T-helper 22 cell (primary cell): Measurements from ENCODE around the gene ADCY2.

Source experiments
- DNase-seq: peaks from one replicate; pipeline ENCODE4 v3.0.0-alpha.2; 2020; ENCODE audit warnings: low read depth

Gene ADCY2

DNA sequence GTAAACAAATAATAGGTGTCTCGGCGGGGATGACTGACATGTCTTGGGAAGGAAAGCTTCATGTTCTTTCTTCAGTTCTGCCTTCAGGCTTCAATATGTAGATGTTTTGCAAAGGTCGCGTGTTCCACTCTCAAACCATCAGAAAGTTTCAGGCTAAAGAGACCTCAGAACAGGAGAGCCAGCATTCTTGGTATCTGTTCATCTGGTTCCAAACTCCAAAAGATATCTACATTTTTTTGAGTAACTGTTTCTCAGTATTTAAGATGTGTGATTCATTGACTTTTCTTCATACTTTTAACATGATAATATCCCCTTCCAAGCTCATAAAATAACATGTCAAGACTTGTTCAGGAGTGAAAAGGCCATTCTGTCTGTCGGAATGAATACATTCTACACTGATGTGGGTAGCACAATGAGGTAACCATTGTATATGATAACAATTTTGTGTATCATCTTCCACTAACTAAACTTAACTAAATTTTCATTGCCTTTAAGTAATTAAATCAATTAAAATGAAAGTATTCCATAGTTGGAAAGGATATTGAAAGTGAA is 271.4 kb downstream of the ADCY2 start:
- DNase-seq, result no peak

DNA sequence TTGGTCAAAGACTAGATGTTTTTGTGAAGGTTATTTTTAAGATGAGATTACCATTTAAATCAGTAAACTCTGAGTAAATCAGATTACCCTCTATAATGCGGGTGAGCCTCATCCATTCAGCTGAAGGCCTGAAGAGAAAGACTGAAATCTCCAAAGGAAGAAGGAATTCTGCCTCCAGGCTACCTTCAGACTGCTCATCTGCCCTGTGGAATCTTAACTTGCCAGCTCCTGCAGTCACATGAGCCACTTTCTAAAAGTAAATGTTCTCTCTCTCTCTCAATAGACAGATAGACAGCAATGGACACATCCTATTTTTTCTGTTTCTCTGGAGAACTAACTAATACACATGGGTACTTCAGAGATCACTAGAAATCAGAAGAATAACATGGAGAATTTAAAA is 272.2 kb downstream of the ADCY2 start:
- DNase-seq, result no peak

DNA sequence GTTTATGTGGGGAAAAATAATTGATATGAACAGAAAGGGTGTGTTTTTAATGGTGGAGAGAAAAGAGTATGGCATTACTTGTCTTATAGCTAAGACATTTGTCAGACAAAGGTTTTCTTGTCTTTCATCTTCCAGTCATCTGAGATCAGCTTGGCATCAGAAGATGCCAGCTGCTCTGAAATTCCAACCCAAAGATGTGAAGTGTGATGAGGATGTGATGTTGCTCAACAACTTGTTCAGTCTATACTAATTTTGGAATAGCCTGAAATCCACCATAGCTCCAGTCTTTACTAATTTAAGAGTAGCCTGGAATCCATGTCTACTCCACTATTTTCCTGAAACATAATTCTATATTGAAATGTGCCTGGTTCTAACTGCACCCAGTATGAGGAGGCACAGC is 272.7 kb downstream of the ADCY2 start:
- DNase-seq, result no peak

DNA sequence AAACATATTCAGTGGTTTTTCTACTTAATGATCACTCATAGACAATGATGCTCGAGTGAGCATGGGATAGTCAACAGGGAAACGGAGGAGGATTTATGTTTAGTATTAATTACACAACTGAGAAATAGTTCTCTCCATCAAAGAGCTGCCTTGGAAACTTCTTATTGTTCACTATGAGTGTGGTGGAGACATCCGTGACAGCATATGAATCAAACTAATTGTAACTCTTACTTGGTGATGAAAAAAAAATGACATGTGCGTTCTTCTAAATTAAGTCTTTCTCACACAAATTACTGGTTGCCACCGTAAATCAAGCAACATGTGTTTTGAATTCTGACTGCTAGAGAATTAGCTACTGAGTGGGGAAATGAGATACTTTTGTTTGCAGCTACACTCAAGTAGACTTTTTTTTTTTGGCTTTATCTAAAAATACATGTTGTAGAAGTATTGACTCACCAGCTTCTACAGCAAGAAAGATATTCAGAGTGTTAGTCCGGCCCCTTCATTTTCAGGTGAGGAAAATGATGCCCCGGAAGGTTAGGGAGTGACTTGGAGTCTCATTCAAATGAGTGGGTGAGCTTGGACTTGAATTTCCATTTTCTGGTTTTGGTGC is 275.5 kb downstream of the ADCY2 start:
- DNase-seq, result no peak

DNA sequence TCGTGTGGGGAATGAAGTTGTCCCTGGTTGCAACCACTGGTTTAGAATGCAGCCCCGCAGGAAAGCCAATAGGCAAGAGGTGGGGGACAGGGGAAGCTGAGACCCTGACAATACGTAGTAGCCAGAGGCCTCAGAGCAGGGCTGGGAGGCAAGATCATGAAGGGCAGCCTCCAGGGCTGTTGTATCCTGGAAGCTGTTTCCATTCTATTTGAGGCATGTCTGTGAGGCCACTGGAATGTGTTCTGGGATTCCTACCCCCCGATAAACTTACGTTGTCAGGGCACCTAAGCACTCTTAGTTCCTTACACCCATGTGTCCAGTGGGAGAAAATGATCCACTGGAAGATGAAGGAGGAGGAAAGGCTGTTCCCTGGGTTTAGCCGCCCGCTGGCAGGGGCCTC is 277.7 kb downstream of the ADCY2 start:
- no peak for DNase-seq

DNA sequence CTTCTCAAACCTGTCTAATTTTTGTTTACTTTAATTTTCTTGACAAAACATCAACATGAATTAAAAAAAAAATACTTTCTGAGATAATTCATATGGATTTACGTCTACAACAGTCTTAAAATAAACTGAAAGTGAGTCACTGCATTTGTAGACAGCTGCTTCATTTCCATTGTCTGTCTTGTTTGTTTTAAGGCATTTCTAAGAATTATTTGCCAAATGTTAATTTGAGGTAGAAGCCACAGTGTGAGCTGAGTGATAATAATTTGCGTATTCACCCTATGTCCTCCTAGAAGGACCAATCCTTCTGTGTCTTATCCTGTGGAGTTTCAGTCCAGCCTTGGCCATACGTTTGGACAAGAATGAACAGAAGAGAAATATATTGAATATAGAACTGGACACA is 280.5 kb downstream of the ADCY2 start:
- no peak for DNase-seq

DNA sequence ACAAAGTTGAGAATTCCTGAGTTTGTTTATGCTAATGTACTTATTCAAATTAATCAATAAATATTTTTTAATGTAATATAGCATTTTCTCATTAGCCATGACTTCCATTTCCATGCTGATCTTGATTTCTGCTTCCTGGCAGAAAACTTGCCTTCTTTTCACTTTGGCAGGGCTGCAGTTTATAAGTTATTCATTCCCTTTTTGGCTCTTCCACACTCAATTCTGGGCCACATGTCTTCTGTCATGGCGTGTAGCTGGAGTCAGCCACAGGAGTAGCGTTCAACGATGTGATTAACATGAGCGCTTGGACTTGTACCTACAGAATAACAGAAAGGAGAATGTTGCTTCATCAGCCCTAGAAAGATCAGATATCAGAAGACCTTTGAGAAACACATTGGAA is 282.1 kb downstream of the ADCY2 start:
- no peak for DNase-seq

DNA sequence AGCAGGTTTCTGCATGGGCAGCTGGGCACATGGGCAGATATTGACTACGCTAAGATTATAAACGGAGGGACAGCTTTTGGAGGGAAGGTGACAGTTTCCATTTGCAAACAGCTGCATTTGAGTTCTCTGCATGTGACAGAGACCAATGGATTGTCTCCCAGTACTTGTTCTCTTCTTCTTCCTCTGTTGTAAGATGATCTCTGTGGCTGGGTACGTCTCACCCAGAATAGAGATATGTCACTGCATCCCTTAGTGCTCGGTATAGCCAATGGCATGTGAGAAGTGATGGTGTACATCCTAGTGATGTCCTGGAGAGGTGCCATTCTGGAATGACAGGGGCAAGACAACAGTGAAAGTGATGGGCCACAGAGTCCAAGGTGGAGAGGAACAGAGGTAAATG is 283.7 kb downstream of the ADCY2 start:
- DNase-seq, result no peak

DNA sequence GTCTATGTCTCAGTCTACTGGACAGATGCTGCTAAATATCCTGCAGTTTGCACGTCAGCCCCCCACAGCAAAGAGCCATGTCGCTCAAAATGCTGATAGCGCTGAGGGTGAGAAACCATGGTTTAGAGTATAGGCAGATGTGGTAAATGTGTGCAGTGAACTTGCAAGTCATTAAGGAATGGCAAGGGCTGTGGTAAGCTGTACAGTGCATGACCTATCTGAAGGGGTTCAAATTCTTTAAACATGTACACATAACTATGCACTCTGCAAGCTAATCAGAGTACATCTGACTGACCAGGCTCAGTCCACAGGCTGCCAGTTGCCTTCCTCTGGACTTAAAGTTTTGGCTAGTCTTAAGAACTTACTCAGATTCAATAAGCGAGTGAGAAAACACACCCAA is 284.3 kb downstream of the ADCY2 start:
- no peak for DNase-seq

DNA sequence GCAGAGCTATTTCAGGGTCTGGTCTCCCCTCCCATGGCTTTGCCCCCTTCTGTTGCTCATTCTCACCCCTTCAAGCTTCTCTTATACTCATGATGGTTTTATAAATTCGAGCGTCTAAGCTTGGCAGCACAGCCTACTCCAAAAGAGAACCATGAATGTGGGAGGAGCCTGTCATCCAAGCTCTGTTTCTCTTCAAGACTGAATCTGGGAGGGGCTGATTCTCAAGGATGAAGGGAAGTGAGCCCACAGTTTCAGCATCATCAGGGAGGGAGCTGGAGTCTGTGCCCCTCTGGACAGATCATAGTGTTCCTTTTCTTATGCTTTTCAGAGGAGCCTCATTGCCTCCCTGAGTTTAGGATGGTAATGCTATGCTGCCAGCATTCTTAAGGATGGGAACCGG is 286.4 kb downstream of the ADCY2 start:
- no peak for DNase-seq

DNA sequence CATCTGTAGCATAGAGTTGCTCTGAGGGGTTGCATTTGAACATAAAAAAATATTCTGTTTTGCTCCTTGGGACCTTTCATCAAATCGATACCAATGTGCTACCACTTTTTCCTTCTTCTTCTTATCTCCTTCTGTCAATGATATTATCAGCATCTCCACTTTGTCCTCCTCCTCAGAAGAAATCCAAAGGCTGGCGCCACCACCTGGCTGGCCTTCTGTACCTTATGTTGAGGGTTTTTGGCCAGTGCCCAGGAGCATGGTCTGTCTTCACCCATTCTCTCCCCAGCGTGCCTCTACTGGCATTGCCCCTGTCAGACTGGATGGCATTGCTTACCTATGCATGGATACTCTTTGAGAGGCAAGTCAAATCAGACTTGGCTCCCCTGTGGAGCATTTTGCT is 287.8 kb downstream of the ADCY2 start:
- DNase-seq, result no peak

DNA sequence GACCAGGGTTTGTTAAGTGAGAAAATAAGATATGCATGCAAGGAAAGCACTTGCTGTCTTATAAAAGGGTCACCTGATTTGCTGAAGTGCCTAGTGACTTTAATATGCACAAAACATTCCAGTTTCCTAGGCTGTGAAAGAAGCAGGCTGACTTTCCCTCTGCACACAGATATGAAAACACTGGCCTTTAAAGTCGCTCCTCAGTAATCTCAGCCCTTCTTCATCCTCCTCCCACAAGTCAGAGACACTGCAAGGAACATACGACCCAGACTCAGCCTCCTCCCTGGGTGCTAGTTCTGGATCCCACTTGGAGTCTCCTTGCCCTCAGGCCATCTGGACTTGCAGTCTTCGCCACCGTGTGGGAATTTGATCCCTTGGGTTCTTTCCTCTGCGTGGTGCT is 288.9 kb downstream of the ADCY2 start:
- DNase-seq, result no peak

DNA sequence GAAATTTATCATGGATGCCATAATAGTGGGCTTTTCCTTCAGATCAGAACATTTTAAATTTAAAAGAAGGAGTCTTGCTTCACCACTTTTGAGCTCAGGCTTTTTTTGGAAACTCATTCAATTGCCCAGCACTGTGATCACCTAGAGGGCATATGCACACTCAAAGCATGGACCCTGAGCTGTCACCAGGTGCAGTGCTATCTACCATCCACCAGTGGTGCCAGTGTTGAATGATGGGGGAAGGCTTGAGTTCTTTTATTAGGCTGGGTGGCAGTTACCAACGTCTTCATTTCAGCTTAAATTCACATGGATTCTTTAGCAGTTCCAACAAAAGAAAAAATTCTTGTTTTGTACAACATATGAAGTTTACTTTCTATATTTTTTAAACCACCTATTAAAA is 290.9 kb downstream of the ADCY2 start:
- DNase-seq, result no peak

DNA sequence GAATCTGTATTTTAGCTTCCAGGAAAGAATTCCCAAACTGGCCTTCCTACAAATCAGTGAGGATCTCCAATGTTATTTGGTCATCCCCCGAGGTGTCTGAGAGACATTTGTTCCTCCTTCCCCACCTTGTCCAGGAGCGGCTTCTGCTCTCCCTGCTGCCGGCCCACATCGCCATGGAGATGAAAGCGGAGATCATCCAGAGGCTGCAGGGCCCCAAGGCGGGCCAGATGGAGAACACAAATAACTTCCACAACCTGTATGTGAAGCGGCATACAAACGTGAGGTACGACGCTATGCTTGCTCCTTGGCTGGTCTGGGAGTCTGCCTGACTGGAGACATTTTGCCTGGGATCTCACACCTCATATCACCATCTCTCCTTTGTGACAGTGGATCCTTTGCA is 294.6 kb downstream of the ADCY2 start:
- DNase-seq, result no peak

DNA sequence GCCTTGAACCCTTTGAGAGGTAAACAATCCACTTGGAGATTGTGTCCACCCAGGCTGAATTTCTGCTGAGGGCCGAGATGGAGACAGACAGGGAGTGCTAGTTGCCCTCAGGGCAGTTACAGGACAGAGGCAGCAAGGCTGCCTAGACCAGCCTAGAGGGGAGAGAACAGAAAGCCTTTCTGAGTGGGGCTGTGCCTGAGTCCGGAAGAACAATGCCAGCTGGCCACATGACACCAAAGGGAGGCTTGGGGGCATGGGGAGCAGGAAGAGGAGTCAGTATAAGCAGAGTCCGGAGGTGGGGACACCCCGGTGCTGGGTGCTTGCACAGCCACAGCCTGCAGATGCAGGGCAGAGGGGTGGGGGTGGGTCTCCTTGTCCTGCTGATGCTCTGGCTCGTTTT is 309.3 kb downstream of the ADCY2 start:
- DNase-seq, result no peak

DNA sequence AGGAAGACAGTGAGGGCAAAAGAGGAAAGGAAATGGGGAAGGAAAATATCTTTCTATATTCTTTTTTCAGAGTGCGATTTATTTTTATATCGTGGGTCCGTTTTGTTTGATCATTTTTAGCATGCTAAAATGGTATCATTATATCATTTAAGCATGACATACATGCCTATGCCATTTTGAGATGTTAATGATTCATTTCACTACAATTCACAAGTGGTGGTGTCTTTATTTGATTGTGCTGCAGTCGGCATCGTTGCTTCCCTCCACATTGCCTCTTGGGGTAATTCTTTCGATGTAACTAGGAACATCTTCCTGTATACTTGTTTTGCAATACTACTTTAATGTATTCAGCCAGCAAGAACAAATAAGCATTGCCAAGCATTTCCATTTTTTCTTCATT is 309.8 kb downstream of the ADCY2 start:
- no peak for DNase-seq

DNA sequence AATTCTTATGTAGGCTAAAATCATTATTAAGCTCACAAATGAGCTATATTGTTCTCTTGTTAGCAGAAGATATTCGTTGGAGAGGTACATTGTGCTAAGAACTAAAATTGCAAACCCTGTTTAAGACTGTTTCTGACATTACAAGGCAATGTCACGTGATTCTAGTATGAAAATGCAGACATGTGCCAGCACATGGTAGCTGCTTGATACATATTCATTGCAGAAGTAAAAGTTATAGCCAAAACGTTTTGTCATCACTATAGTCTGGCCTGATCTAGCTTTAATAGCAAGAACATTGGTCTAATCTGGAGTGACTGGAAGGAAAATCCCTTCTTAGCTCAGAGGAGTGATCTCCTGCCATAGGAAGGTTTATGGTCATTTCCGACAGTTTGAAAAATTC is 310.3 kb downstream of the ADCY2 start:
- DNase-seq, result no peak

DNA sequence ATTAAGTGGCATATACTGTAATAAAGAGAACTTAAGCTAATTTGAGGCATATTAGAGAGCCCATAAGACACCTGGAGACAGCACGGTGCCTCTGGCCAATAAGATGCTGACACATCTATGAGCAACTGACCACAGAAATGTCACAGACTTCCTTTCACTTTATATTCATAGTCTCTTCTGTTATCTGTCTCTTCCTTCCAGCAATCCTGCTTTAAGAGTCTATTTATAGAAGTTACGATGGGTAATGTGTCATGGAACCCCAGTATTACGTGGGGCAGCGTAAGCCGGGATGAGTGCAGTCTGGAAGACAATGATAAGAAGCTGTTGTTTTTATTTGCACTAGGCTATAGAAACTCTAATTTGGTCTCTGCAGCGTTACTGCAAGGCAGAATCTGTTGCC is 318.2 kb downstream of the ADCY2 start:
- DNase-seq, result no peak

DNA sequence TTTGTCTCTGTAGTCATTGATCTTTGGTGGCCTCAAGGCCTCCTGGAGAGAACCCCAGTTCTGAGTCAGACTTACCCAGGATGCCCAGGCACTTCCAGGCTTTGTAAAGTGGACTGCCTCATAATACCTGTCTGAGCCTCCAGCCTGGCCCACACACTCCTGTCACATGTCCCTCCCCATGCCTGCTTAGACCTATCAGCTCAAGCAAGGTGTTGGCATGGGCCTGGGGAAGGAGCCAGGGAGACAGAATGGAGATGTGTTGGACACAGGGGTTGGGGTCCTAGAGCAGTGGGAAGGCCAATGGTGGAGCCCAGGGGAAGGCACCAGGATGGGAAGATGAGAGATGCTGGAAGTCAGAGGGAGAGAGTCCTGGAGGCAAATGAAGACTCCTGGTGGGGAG is 318.8 kb downstream of the ADCY2 start:
- DNase-seq, result no peak

DNA sequence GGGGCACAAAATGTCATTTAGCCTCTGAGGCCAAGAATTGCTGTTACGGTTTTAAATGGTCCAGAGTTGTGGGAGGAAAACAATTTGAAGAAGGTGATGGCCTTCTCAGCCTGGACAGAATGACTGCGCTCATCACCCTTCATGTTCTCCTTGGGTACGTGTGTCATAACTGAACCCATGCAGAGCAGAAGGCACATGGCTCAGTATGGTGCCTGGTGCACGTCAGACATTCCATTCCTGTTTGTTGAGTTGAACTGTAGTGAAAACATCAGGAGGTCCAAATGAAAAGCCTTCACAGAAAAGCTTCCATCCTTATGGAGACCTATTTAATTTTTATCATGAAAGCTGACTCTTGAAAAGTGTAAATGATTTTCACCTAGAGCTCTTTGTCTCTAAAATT is 321.8 kb downstream of the ADCY2 start:
- DNase-seq, result no peak

DNA sequence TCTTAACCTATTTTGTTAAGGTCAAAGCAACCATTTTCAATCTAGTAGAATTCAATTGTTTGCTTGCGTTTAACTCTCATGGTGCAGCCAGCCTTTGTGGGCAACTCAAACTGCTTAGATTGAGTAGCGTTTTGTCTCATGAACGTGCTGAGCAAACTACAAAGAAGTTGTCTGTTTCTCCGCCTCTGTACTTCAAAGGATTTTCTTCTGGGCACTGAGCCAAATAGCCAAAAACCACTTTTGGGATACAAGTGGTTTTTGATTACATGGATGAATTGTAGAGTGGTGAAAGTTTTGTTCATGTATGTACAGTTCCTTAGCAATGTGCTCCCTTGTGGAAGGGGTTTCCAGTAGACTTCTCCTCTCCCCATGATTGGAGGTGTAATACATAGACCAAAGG is 332.1 kb downstream of the ADCY2 start:
- no peak for DNase-seq

DNA sequence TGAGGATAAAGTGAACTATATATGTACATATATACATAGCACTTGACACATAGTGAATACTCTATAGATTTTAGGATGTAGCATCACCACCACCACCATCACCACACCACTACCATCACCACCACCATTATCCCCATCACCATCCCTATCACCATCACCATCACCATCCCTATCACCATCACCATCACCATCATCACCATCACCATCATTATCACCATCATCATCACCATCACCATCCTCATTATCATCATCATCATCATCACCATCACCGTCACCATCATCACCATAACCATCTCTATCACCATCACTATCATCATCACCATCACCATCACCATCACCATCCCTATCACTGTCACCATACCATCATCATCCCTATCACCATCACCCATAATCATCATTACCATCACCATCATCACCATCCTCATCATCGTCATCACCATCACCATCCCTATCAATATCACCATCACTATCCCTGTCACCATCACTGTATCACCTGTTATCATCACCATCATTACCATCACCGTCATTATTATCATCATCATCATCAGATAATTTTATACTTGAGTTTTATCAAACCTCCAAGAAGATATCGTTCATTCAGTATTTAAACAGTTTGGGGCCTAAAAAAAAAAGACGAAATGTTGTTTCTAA is 345.6 kb downstream of the ADCY2 start:
- DNase-seq, result no peak

DNA sequence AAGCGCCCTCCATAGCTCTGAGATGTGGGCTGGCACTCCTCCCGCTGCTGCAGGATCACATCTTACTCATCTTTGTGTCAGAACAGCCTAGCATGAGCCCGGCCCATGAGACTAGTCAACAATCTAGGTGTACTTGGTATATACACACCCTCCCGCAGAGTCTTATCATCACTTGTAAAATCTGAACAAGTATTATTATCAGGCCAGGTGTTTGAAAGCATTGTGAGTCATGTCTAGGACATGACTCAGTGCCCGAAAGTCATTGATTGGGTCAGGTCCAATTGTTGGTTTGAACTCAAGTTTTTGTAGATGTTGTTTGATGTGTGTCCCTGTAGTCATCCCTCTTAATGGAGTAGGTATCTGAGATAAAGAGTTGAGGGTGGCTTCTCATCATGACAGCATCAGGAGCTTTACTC is 346.3 kb downstream of the ADCY2 start:
- no peak for DNase-seq
